HCT116 (cell line): ENCODE results near the gene MFN2. TPM values are rescaled to one million over a fixed set of nuclear protein-coding genes. Genes with fewer than 3 reads are reported as not detected.

Experiments
- ATAC-seq: fragments of 200-7000 bp; cut with Tn5 transposase; 2 replicates; pipeline ENCODE4 v1.9.1; 2020; ENCODE audit warnings: mild to moderate bottlenecking, moderate library complexity
- BruUV-seq: library from RNA; stranded (reverse); fragments of 400-500 nt; replicated peaks from 2 replicates; lab custom pipeline; 2021; lab: Mats Ljungman, UMichigan
- CTCF ChIA-PET: fragments of 300-600 bp; sonication (Branson Sonifier 250); formaldehyde crosslinking; loops from one replicate; lab custom pipeline; 2021; ENCODE audit warnings: antibody characterized with exemption; lab: Charles Lee
- POLR2A ChIA-PET: fragments of 300-600, 350-600 bp; sonication (Branson Sonifier 250); formaldehyde crosslinking; loops from one replicate; lab custom pipeline; 2021; ENCODE audit warnings: antibody characterized with exemption; lab: Charles Lee
- RAD21 ChIA-PET, 2 experiments: fragments of 300-600 bp; sonication (Branson Sonifier 250); formaldehyde crosslinking; loops; one replicate each; lab custom pipeline; 2023; ENCODE audit warnings: low total read pairs in 2 of 2; ENCODE audit not compliant: uncharacterized antibody in 2 of 2, unreplicated experiment in 2 of 2, low non-redundant PET in 1 of 2; lab: Charles Lee
- DNase-seq: peaks from one replicate; pipeline ENCODE4 v3.0.0-alpha.2; 2010; ENCODE audit warnings: low read depth, low spot score
- H2AFZ ChIP-seq: fragments of 200-600 bp; shearing (Covaris generic), sonication (generic); 2 replicates; pipeline ENCODE4 v1.6.1; 2017; ENCODE audit warnings: low read depth, mixed run types, mixed read lengths, antibody characterized with exemption, low read length; ENCODE audit not compliant: poor library complexity, severe bottlenecking
- H3K27ac ChIP-seq: 2 replicates; pipeline ENCODE4 v1.5.1; 2012; ENCODE audit warnings: low read depth, low read length
- H3K27me3 ChIP-seq: fragments of 200-600 bp; sonication (generic); 2 replicates; pipeline ENCODE4 v1.6.1; 2016; ENCODE audit warnings: mixed run types, low read length, mixed read lengths; ENCODE audit not compliant: insufficient read depth
- H3K36me3 ChIP-seq, 2 experiments: fragments of 200-500 bp in 1 of 2; fragments of 200-600 bp in 1 of 2; sonication (Bioruptor generic) in 1 of 2; sonication (generic) in 1 of 2; 2 replicates each; pipeline versions ENCODE4 v1.5.1 to v1.6.1; 2014 to 2016; ENCODE audit warnings: low read length in 2 of 2, inconsistent platforms in 1 of 2, mixed read lengths in 1 of 2, mixed run types in 1 of 2; ENCODE audit not compliant: insufficient read depth in 2 of 2, control insufficient read depth in 1 of 2
- H3K4me1 ChIP-seq, 2 experiments: fragments of 200-600 bp in 1 of 2; sonication (generic) in 1 of 2; 2 replicates each; pipeline versions ENCODE4 v1.5.1 to v1.6.1; 2012 to 2017; ENCODE audit warnings: low read length in 2 of 2, inconsistent platforms in 1 of 2, mild to moderate bottlenecking in 1 of 2, mixed read lengths in 1 of 2, mixed run types in 1 of 2, moderate library complexity in 1 of 2; ENCODE audit not compliant: insufficient read depth in 2 of 2, control insufficient read depth in 1 of 2
- H3K4me2 ChIP-seq: fragments of 200-600 bp; sonication (generic); 2 replicates; pipeline ENCODE4 v1.6.1; 2017; ENCODE audit warnings: mixed run types, low read length, mixed read lengths
- H3K4me3 ChIP-seq, 2 experiments: fragments of 200-600 bp in 1 of 2; sonication (generic) in 1 of 2; replicated peaks in 1 of 2; 2 replicates each; pipeline ENCODE4 v1.5.1; 2011 to 2016; ENCODE audit warnings: low read length in 2 of 2, control low read depth in 1 of 2, low read depth in 1 of 2, mild to moderate bottlenecking in 1 of 2, mixed read lengths in 1 of 2, mixed run types in 1 of 2
- H3K79me2 ChIP-seq: fragments of 200-600 bp; sonication (generic); 2 replicates; pipeline ENCODE4 v1.6.1; 2017; ENCODE audit warnings: mild to moderate bottlenecking, mixed run types, low read length, moderate library complexity, mixed read lengths; ENCODE audit not compliant: insufficient read depth
- H3K9ac ChIP-seq: fragments of 200-600 bp; sonication (generic); 2 replicates; pipeline ENCODE4 v1.6.1; 2016; ENCODE audit warnings: low read length, mixed read lengths
- H3K9me2 ChIP-seq: fragments of 200-600 bp; sonication (generic), shearing (Covaris generic); 2 replicates; pipeline ENCODE4 v1.6.1; 2017; ENCODE audit warnings: mixed run types, mild to moderate bottlenecking, moderate library complexity; ENCODE audit not compliant: insufficient read depth
- H3K9me3 ChIP-seq, 2 experiments: fragments of 200-500 bp in 1 of 2; fragments of 200-600 bp in 1 of 2; sonication (Bioruptor generic) in 1 of 2; sonication (generic) in 1 of 2; 2 replicates each; pipeline ENCODE4 v1.6.1; 2014 to 2017; ENCODE audit warnings: low read length in 2 of 2, mixed read lengths in 2 of 2, inconsistent platforms in 1 of 2, low read depth in 1 of 2, mild to moderate bottlenecking in 1 of 2, mixed run types in 1 of 2, moderate library complexity in 1 of 2; ENCODE audit not compliant: control insufficient read depth in 1 of 2, insufficient read depth in 1 of 2
- H4K20me1 ChIP-seq: fragments of 200-600 bp; sonication (generic), shearing (Covaris generic); 2 replicates; pipeline ENCODE4 v1.6.1; 2017; ENCODE audit warnings: mixed run types, mild to moderate bottlenecking, moderate library complexity; ENCODE audit not compliant: insufficient read depth
- CEBPB ChIP-seq: IDR thresholded peaks from 2 replicates; pipeline ENCODE4 v1.6.1; 2012; ENCODE audit warnings: low read depth
- CTCF ChIP-seq, 3 experiments: fragments of 200-600 bp in 1 of 3; sonication (generic) in 1 of 3; IDR thresholded peaks in 2 of 3; conservative IDR thresholded peaks in 1 of 3; 2 replicates each; pipeline ENCODE4 v1.5.1; 2012 to 2017; ENCODE audit warnings: low read depth in 2 of 3, low read length in 2 of 3, antibody characterized with exemption in 1 of 3, borderline replicate concordance in 1 of 3, control low read depth in 1 of 3, mild to moderate bottlenecking in 1 of 3, mixed read lengths in 1 of 3, mixed run types in 1 of 3, moderate library complexity in 1 of 3; ENCODE audit not compliant: insufficient read depth in 1 of 3
- ELF1 ChIP-seq: IDR thresholded peaks from 2 replicates; pipeline ENCODE4 v1.6.1; 2012; ENCODE audit warnings: low read depth, borderline replicate concordance
- FOSL1 ChIP-seq: IDR thresholded peaks from 2 replicates; pipeline ENCODE4 v1.6.1; 2012; ENCODE audit warnings: low read depth
- JUND ChIP-seq: IDR thresholded peaks from 2 replicates; pipeline ENCODE4 v1.6.1; 2012
- MAX ChIP-seq: IDR thresholded peaks from 2 replicates; pipeline ENCODE4 v1.6.1; 2012
- POLR2A ChIP-seq: IDR thresholded peaks from 2 replicates; pipeline ENCODE4 v1.7.0; 2011; ENCODE audit warnings: borderline replicate concordance; ENCODE audit not compliant: insufficient read depth, insufficient read length; ENCODE audit errors: extremely low read depth
- POLR2AphosphoS5 ChIP-seq: IDR thresholded peaks from 2 replicates; pipeline ENCODE4 v1.6.1; 2011; ENCODE audit warnings: mild to moderate bottlenecking, low read depth, low read length, moderate library complexity
- SIN3A ChIP-seq: IDR thresholded peaks from 2 replicates; pipeline ENCODE4 v1.6.1; 2012; ENCODE audit warnings: low read depth
- SP1 ChIP-seq: IDR thresholded peaks from 2 replicates; pipeline ENCODE4 v1.6.1; 2012; ENCODE audit warnings: low read depth
- TCF7L2 ChIP-seq: IDR thresholded peaks from 2 replicates; pipeline ENCODE4 v1.7.0; 2011; ENCODE audit warnings: borderline replicate concordance, inconsistent platforms; ENCODE audit not compliant: insufficient read depth, insufficient read length; ENCODE audit errors: extremely low read depth
- ZFX ChIP-seq: fragments of 450-650 bp; IDR thresholded peaks from 2 replicates; pipeline ENCODE4 v1.6.1; 2017
- intact Hi-C: fragments of 100-400 bp; cut with micrococcal nuclease; formaldehyde crosslinking; loops from 2 replicates; pipeline ENCODE4 v1.10.0; 2022
- total RNA-seq: library from RNA; stranded (reverse); gene quantifications from one replicate; pipeline ENCODE4 v1.2.1, GENCODE V29; 2021; ENCODE audit not compliant: unreplicated experiment

Gene MFN2
- total RNA-seq, 1 experiment from 2014 or later, result 83.0 TPM

- no peak overlapping the region for H3K27ac ChIP-seq
- no peaks in the 10 kb centered on the region for H3K79me2 ChIP-seq
- BruUV-seq, result no TSS peak
- RAD21 ChIA-PET, result no interaction called here
- POLR2A ChIA-PET, result interaction anchor here (0.6 kb wide), 1 partner anchor 18 kb away, joined by 3 read pairs; no protein-coding TSS in a partner anchor
- no peak for ATAC-seq
- no peak overlapping the region for H2AFZ ChIP-seq
- no peak overlapping the region for H3K4me3 ChIP-seq
- no peaks in the 10 kb centered on the region for H4K20me1 ChIP-seq
- peaks cover 0 to 14% of the 10 kb centered on the region in 2 experiments; a peak in 2 of 4 replicates for H3K4me1 ChIP-seq
- intact Hi-C loops, result no loop called here
- no peak overlapping the region for H3K9ac ChIP-seq
- H3K9me3 ChIP-seq, result no peaks in the 10 kb centered on the region
- no peaks in the 10 kb centered on the region for H3K9me2 ChIP-seq
- TF ChIP-seq SP1 (no peak), CEBPB (no peak), POLR2A (no peak), POLR2AphosphoS5 (no peak), JUND (no peak), ELF1 (no peak), ZFX (no peak), MAX (no peak), TCF7L2 (no peak), SIN3A (no peak), FOSL1 (no peak), CTCF (IDR thresholded peaks at IDR 0.05 in 2 of 3, conservative IDR thresholded peaks at IDR 0.05 in 1 of 3; ENCODE audit: borderline replicate concordance in 1 of 3, insufficient read depth in 1 of 3, low read depth in 2 of 3, low read length in 2 of 3) (no peak)
- TF ChIP-seq, all 23 proteins: peak for 0
- CTCF ChIA-PET, result no interaction called here
- no peak for DNase-seq
- H3K4me2 ChIP-seq, result no peak overlapping the region
- no peaks in the 10 kb centered on the region for H3K27me3 ChIP-seq
- H3K36me3 ChIP-seq, result peaks cover 36 to 63% of the 10 kb centered on the region in 2 experiments
These were observed 18.4 kb downstream of the MFN2 start for GRCh38 chr1:11998636-11999035.
